A549 (cell line): ENCODE data around the gene GNA15. TPM values are rescaled to one million over a fixed set of nuclear protein-coding genes. Genes with fewer than 3 reads are reported as not detected.

Experiments used
- ATAC-seq, 2 experiments: fragments of 200-7000 bp in 1 of 2; fragments of >200 bp in 1 of 2; cut with Nextera tagmentation in 1 of 2; cut with Tn5 transposase in 1 of 2; 3 replicates each; pipeline versions ENCODE4 v1.8.0 to v1.9.1; 2018 to 2020; ENCODE audit warnings: mild to moderate bottlenecking in 1 of 2, moderate library complexity in 1 of 2
- CTCF ChIA-PET: fragments of 300-600 bp; sonication (Branson Sonifier 250); formaldehyde crosslinking; extraction: SDS; loops from one replicate; lab custom pipeline; 2021; ENCODE audit warnings: antibody characterized with exemption, inconsistent platforms; lab: Yijun Ruan, JAX
- POLR2A ChIA-PET: fragments of 350-600 bp; formaldehyde crosslinking; extraction: SDS; loops from one replicate; lab custom pipeline; 2021; ENCODE audit warnings: antibody characterized with exemption, inconsistent platforms; lab: Yijun Ruan, JAX
- DNase-seq, 2 experiments: peaks; one replicate each; pipeline versions ENCODE4 v3.0.0 to v3.0.0-alpha.2; 2011 to 2016; ENCODE audit warnings: low read depth in 1 of 2, low spot score in 1 of 2
- FAIRE-seq: peaks from 2 replicates; lab custom pipeline; 2011; peaks lifted over from hg19 to GRCh38; lab: Jason Lieb, UNC
- H3K27ac ChIP-seq, 2 experiments: fragments of >200 bp; sonication (Bioruptor Twin); formaldehyde crosslinking; 3 replicates each; pipeline ENCODE4 v1.5.1; 2016 to 2017
- H3K4me1 ChIP-seq: fragments of >200 bp; sonication (Bioruptor Twin); formaldehyde crosslinking; 3 replicates; pipeline ENCODE4 v1.6.1; 2016
- H3K4me2 ChIP-seq: fragments of >200 bp; sonication (Bioruptor Twin); formaldehyde crosslinking; 3 replicates; pipeline ENCODE4 v1.6.1; 2016
- H3K4me3 ChIP-seq: fragments of >200 bp; sonication (Bioruptor Twin); formaldehyde crosslinking; 3 replicates; pipeline ENCODE4 v1.5.1; 2016
- H3K9me3 ChIP-seq: fragments of >200 bp; sonication (Bioruptor Twin); formaldehyde crosslinking; 3 replicates; pipeline ENCODE4 v1.6.1; 2016
- CEBPB ChIP-seq, 2 experiments: fragments of >200 bp in 1 of 2; sonication (Bioruptor Twin) in 1 of 2; formaldehyde crosslinking in 1 of 2; IDR thresholded peaks; 2 replicates each; pipeline ENCODE4 v1.6.1; 2012 to 2016
- CHD4 ChIP-seq: fragments of 200-600 bp; sonication (generic); IDR thresholded peaks from 2 replicates; pipeline ENCODE4 v1.6.1; 2016; ENCODE audit warnings: antibody characterized with exemption, mild to moderate bottlenecking, borderline replicate concordance
- EHF ChIP-seq: fragments of 250-450 bp; sonication (Bioruptor Pico); IDR thresholded peaks from 2 replicates; pipeline ENCODE4 v1.5.0; 2020; ENCODE audit warnings: mild to moderate bottlenecking
- EHMT2 ChIP-seq: fragments of 200-600 bp; sonication (generic); IDR thresholded peaks from 2 replicates; pipeline ENCODE4 v1.6.1; 2016; ENCODE audit warnings: antibody characterized with exemption, low read depth, mild to moderate bottlenecking, moderate library complexity
- FOSB ChIP-seq: fragments of 250-450 bp; sonication (Bioruptor Pico); IDR thresholded peaks from 2 replicates; pipeline ENCODE4 v1.5.0; 2020; ENCODE audit warnings: mild to moderate bottlenecking, moderate library complexity
- FOXS1 ChIP-seq: fragments of 250-450 bp; sonication (Bioruptor Pico); IDR thresholded peaks from 2 replicates; pipeline ENCODE4 v1.5.0; 2020; ENCODE audit warnings: mild to moderate bottlenecking, moderate library complexity
- GATA3 ChIP-seq: IDR thresholded peaks from 2 replicates; pipeline ENCODE4 v1.6.1; 2012; ENCODE audit warnings: borderline replicate concordance
- HOXA7 ChIP-seq: fragments of 250-450 bp; sonication (Bioruptor Pico); IDR thresholded peaks from 2 replicates; pipeline ENCODE4 v1.5.0; 2020; ENCODE audit warnings: mild to moderate bottlenecking, moderate library complexity
- HOXB13 ChIP-seq: fragments of 250-450 bp; sonication (Bioruptor Pico); IDR thresholded peaks from 2 replicates; pipeline ENCODE4 v1.5.0; 2020; ENCODE audit warnings: low read depth, mild to moderate bottlenecking, moderate library complexity
- JUN ChIP-seq, 2 experiments: fragments of >200 bp; sonication (Bioruptor Twin); formaldehyde crosslinking; IDR thresholded peaks; 2 replicates in 1 of 2; 3 replicates in 1 of 2; pipeline ENCODE4 v1.6.1; 2016 to 2017
- JUNB ChIP-seq: fragments of >200 bp; sonication (Bioruptor Twin); formaldehyde crosslinking; IDR thresholded peaks from 2 replicates; pipeline ENCODE4 v1.6.1; 2016
- KDM1A ChIP-seq: fragments of 200-600 bp; sonication (generic); IDR thresholded peaks from 2 replicates; pipeline ENCODE4 v1.6.1; 2016; ENCODE audit warnings: low read depth, mild to moderate bottlenecking
- KDM5A ChIP-seq: fragments of 200-600 bp; sonication (generic); IDR thresholded peaks from 2 replicates; pipeline ENCODE4 v1.6.1; 2016; ENCODE audit warnings: antibody characterized with exemption, mild to moderate bottlenecking
- MAFK ChIP-seq: fragments of 450-650 bp; IDR thresholded peaks from 2 replicates; pipeline ENCODE4 v1.6.1; 2014; ENCODE audit not compliant: partially characterized antibody
- MYC ChIP-seq: IDR thresholded peaks from 2 replicates; pipeline ENCODE4 v1.6.1; 2012; ENCODE audit warnings: mild to moderate bottlenecking, inconsistent platforms, low read length, improper control_type of control experiment, borderline replicate concordance
- NFE2L2 ChIP-seq: fragments of 150-350 bp; conservative IDR thresholded peaks from 2 replicates; pipeline ENCODE4 v1.6.1; 2014; ENCODE audit warnings: low read length
- NR3C1 ChIP-seq: fragments of >200 bp; sonication (Bioruptor Twin); formaldehyde crosslinking; IDR thresholded peaks from 3 replicates; pipeline ENCODE4 v1.6.1; 2017
- POLR2A ChIP-seq: IDR thresholded peaks from 2 replicates; pipeline ENCODE4 v1.6.1; 2012; ENCODE audit warnings: mild to moderate bottlenecking, low read length
- POLR2AphosphoS2 ChIP-seq: conservative IDR thresholded peaks from 2 replicates; pipeline ENCODE4 v1.6.1; 2012; ENCODE audit warnings: low read length, improper control_type of control experiment, inconsistent platforms
- RARB ChIP-seq: fragments of 250-450 bp; sonication (Bioruptor Pico); IDR thresholded peaks from 2 replicates; pipeline ENCODE4 v1.8.0; 2021; ENCODE audit warnings: mild to moderate bottlenecking, moderate library complexity
- RFX5 ChIP-seq: fragments of 450-650 bp; IDR thresholded peaks from 2 replicates; pipeline ENCODE4 v1.7.1; 2014; ENCODE audit warnings: antibody characterized with exemption, mild to moderate bottlenecking, moderate library complexity
- RNF2 ChIP-seq: fragments of 200-600 bp; sonication (generic); IDR thresholded peaks from 2 replicates; pipeline ENCODE4 v1.6.1; 2016; ENCODE audit warnings: low read depth, mild to moderate bottlenecking, antibody characterized with exemption, moderate library complexity, borderline replicate concordance
- SMC3 ChIP-seq: fragments of >200 bp; sonication (Bioruptor Twin); formaldehyde crosslinking; IDR thresholded peaks from 3 replicates; pipeline ENCODE4 v1.6.1; 2018; ENCODE audit warnings: inconsistent platforms
- SREBF2 ChIP-seq: fragments of 450-650 bp; IDR thresholded peaks from 2 replicates; pipeline ENCODE4 v1.6.1; 2014; ENCODE audit warnings: mild to moderate bottlenecking, moderate library complexity
- TFCP2L1 ChIP-seq: fragments of 250-450 bp; sonication (Bioruptor Pico); IDR thresholded peaks from 2 replicates; pipeline ENCODE4 v1.5.0; 2021; ENCODE audit warnings: mild to moderate bottlenecking
- ZFP36 ChIP-seq: fragments of 450-650 bp; IDR thresholded peaks from 2 replicates; pipeline ENCODE4 v1.6.1; 2014; ENCODE audit warnings: borderline replicate concordance; ENCODE audit not compliant: partially characterized antibody
- ZSCAN20 ChIP-seq: fragments of 250-450 bp; sonication (Bioruptor Pico); IDR thresholded peaks from 2 replicates; pipeline ENCODE4 v1.8.0; 2022; ENCODE audit warnings: mild to moderate bottlenecking, moderate library complexity
- WGBS: methylation state at CpG from one replicate; pipeline ENCODE4 v1.1.6; 2017; ENCODE audit errors: missing lambda C conversion rate; 5-methylcytosine and 5-hydroxymethylcytosine counted together
- polyA plus RNA-seq, 4 experiments: library from polyadenylated mRNA; depleted of rRNA in 3 of 4; stranded (reverse); fragments of >200 nt; fragmentation: RNase III in 1 of 4; extraction: RNeasy Plus Mini Kit Qiagen cat#74134 plus additional on column Dnase treatment in 1 of 4; gene quantifications; 2 replicates in 3 of 4; 3 replicates in 1 of 4; pipeline ENCODE4 v1.2.3, GENCODE V29; 2011 to 2017
- TF ChIP-seq, protein P1 (sequence below): fragments of 450-650 bp; IDR thresholded peaks from 2 replicates; pipeline ENCODE4 v1.6.1; 2014; ENCODE audit warnings: antibody characterized with exemption
- TF ChIP-seq, protein P2 (sequence below): fragments of >200 bp; sonication (Bioruptor Twin); formaldehyde crosslinking; IDR thresholded peaks from 3 replicates; pipeline ENCODE4 v1.5.1; 2016
- TF ChIP-seq, protein P3 (sequence below): fragments of 200-600 bp; sonication (generic); IDR thresholded peaks from 2 replicates; pipeline ENCODE4 v1.6.1; 2016; ENCODE audit warnings: antibody characterized with exemption, mild to moderate bottlenecking, moderate library complexity
- TF ChIP-seq, protein P4 (sequence below): fragments of >200 bp; sonication (Bioruptor Twin); formaldehyde crosslinking; IDR thresholded peaks from 2 replicates; pipeline ENCODE4 v1.6.1; 2016
- TF ChIP-seq, protein P5 (sequence below): fragments of >200 bp; sonication (Bioruptor Twin); formaldehyde crosslinking; IDR thresholded peaks from 3 replicates; pipeline ENCODE4 v1.6.1; 2016
- TF ChIP-seq, protein P6 (sequence below): fragments of 150-350 bp; IDR thresholded peaks from 2 replicates; pipeline ENCODE4 v1.6.1; 2014; ENCODE audit warnings: low read depth, mild to moderate bottlenecking, low read length

GNA15 gene
- polyA plus RNA-seq, 2 of the 4 experiments (the other 2 are of a cell fraction) = 0.06 TPM; not detected in 1

DNA sequence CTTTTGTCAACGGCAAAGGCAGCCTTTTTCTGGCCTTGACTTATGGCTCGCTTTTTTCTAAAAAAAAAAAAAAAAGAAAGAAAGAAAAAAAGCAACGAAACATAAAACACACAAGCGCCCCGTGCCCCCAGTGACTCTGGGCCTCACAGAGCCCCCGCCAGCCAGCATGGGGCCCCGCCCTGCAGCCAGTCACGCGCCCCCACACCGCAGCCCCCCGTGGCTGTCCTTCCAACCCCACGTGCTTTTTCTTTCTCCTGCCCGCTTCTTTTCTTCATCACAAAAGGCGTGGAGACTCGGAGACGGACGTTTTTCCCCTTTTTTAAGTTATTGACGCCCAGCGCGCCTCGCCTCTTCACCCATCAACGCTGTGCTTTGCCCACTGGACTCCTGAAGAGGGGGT lies 14.4 kb upstream of the GNA15 start:
- WGBS = 90% methylated on average over 17 of the region's 22 CpGs
- no peak overlapping the region for H3K27ac ChIP-seq
- no peak overlapping the region for H3K4me2 ChIP-seq
- H3K4me1 ChIP-seq = peaks cover 6% of the 10 kb centered on the region
- FAIRE-seq = no peak
- H3K4me3 ChIP-seq = no peak overlapping the region
- TF ChIP-seq CHD4 (no peak), TFCP2L1 (CRISPR knock-in tag) (no peak), HOXB13 (CRISPR knock-in tag) (no peak), ZFP36 (no peak), FOXS1 (CRISPR knock-in tag) (no peak), FOSB (no peak), HOXA7 (no peak), ZSCAN20 (CRISPR knock-in tag) (no peak), NR3C1 (no peak), RARB (no peak), KDM5A (no peak), NFE2L2 (no peak), POLR2A (no peak), SMC3 (no peak), CEBPB (IDR thresholded peaks at IDR 0.05) (no peak)
- TF ChIP-seq, protein P1, sequence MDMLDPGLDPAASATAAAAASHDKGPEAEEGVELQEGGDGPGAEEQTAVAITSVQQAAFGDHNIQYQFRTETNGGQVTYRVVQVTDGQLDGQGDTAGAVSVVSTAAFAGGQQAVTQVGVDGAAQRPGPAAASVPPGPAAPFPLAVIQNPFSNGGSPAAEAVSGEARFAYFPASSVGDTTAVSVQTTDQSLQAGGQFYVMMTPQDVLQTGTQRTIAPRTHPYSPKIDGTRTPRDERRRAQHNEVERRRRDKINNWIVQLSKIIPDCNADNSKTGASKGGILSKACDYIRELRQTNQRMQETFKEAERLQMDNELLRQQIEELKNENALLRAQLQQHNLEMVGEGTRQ = no peak
- TF ChIP-seq, protein P2, sequence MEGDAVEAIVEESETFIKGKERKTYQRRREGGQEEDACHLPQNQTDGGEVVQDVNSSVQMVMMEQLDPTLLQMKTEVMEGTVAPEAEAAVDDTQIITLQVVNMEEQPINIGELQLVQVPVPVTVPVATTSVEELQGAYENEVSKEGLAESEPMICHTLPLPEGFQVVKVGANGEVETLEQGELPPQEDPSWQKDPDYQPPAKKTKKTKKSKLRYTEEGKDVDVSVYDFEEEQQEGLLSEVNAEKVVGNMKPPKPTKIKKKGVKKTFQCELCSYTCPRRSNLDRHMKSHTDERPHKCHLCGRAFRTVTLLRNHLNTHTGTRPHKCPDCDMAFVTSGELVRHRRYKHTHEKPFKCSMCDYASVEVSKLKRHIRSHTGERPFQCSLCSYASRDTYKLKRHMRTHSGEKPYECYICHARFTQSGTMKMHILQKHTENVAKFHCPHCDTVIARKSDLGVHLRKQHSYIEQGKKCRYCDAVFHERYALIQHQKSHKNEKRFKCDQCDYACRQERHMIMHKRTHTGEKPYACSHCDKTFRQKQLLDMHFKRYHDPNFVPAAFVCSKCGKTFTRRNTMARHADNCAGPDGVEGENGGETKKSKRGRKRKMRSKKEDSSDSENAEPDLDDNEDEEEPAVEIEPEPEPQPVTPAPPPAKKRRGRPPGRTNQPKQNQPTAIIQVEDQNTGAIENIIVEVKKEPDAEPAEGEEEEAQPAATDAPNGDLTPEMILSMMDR = no peak
- TF ChIP-seq, protein P3, sequence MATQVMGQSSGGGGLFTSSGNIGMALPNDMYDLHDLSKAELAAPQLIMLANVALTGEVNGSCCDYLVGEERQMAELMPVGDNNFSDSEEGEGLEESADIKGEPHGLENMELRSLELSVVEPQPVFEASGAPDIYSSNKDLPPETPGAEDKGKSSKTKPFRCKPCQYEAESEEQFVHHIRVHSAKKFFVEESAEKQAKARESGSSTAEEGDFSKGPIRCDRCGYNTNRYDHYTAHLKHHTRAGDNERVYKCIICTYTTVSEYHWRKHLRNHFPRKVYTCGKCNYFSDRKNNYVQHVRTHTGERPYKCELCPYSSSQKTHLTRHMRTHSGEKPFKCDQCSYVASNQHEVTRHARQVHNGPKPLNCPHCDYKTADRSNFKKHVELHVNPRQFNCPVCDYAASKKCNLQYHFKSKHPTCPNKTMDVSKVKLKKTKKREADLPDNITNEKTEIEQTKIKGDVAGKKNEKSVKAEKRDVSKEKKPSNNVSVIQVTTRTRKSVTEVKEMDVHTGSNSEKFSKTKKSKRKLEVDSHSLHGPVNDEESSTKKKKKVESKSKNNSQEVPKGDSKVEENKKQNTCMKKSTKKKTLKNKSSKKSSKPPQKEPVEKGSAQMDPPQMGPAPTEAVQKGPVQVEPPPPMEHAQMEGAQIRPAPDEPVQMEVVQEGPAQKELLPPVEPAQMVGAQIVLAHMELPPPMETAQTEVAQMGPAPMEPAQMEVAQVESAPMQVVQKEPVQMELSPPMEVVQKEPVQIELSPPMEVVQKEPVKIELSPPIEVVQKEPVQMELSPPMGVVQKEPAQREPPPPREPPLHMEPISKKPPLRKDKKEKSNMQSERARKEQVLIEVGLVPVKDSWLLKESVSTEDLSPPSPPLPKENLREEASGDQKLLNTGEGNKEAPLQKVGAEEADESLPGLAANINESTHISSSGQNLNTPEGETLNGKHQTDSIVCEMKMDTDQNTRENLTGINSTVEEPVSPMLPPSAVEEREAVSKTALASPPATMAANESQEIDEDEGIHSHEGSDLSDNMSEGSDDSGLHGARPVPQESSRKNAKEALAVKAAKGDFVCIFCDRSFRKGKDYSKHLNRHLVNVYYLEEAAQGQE = no peak
- TF ChIP-seq, protein P4, sequence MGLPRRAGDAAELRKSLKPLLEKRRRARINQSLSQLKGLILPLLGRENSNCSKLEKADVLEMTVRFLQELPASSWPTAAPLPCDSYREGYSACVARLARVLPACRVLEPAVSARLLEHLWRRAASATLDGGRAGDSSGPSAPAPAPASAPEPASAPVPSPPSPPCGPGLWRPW = no peak
- TF ChIP-seq, protein P5, sequence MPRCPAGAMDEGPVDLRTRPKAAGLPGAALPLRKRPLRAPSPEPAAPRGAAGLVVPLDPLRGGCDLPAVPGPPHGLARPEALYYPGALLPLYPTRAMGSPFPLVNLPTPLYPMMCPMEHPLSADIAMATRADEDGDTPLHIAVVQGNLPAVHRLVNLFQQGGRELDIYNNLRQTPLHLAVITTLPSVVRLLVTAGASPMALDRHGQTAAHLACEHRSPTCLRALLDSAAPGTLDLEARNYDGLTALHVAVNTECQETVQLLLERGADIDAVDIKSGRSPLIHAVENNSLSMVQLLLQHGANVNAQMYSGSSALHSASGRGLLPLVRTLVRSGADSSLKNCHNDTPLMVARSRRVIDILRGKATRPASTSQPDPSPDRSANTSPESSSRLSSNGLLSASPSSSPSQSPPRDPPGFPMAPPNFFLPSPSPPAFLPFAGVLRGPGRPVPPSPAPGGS = no peak
- H3K9me3 ChIP-seq = no peaks in the 10 kb centered on the region
- no peak for DNase-seq
- POLR2A ChIA-PET = no interaction called here
- CTCF ChIA-PET = no interaction called here
- ATAC-seq = no peak

DNA sequence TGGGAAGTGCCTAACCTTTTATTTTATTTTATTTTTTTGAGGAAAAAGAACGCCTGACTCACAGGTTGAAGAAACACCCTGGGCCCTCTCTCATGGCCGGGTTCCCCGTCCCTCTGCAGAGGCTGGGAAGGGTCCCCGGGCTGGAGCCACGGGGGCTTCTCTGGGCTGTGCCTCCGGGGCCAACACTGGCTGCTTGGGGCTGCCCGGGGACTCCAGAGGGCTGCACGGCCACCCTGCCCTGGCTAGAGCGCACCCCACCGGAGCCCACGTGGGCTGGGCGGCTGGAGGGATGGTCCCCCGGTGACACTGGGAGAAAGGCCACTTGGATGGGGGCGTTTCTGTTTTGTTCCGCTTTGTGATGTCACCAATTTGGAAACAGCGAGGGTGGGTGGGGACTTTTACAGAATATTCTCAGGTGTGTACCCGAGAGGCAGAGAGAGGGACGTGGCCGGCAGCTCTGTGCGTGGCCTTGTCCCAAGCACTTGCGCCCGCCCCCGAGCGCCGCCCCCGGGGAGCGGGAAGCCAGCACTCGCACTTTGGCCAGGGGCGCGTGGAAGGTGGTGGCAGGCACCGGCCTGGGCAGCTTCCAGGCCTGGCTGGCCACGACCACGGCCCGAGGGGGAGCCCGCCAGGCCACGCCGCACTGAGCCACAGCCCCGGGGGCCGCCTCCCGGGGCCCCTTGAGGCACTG lies 13.9 kb upstream of the GNA15 start:
- no peak overlapping the region for H3K27ac ChIP-seq
- CTCF ChIA-PET = interaction anchor here (0.9 to 1.5 kb wide), 2 partner anchors 13 to 18 kb away, joined by 3 to 5 read pairs; no protein-coding TSS in a partner anchor
- ATAC-seq (no peak), FAIRE-seq (no peak), DNase-seq (no peak)
- no peak overlapping the region for H3K4me2 ChIP-seq
- 91% methylated on average over 12 of the region's 40 CpGs for WGBS
- no peaks in the 10 kb centered on the region for H3K4me1 ChIP-seq
- H3K9me3 ChIP-seq = no peaks in the 10 kb centered on the region
- POLR2A ChIA-PET = no interaction called here
- no peak overlapping the region for H3K4me3 ChIP-seq
- TF ChIP-seq EHF (CRISPR knock-in tag) (no peak), RFX5 (no peak), EHMT2 (no peak), POLR2AphosphoS2 (no peak), RNF2 (no peak), MAFK (no peak), SREBF2 (no peak), GATA3 (no peak), JUNB (no peak), JUN (IDR thresholded peaks at IDR 0.05) (no peak), MYC (no peak), KDM1A (no peak)
- TF ChIP-seq, protein P6, sequence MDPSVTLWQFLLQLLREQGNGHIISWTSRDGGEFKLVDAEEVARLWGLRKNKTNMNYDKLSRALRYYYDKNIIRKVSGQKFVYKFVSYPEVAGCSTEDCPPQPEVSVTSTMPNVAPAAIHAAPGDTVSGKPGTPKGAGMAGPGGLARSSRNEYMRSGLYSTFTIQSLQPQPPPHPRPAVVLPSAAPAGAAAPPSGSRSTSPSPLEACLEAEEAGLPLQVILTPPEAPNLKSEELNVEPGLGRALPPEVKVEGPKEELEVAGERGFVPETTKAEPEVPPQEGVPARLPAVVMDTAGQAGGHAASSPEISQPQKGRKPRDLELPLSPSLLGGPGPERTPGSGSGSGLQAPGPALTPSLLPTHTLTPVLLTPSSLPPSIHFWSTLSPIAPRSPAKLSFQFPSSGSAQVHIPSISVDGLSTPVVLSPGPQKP = no peak
